PC-9 (cell line): Measurements from ENCODE around the gene C2orf68.

Source experiments
- EZH2 ChIP-seq: fragments of 200-600 bp; sonication (generic); IDR thresholded peaks from 2 replicates; pipeline ENCODE4 v1.8.0; 2017; ENCODE audit warnings: antibody characterized with exemption, low read depth
- TF ChIP-seq, protein P1 (sequence below): fragments of 200-600 bp; sonication (generic); conservative IDR thresholded peaks from 2 replicates; pipeline ENCODE4 v1.6.1; 2017; ENCODE audit warnings: mixed run types, antibody characterized with exemption, mild to moderate bottlenecking, moderate library complexity

- TF ChIP-seq, protein P1, sequence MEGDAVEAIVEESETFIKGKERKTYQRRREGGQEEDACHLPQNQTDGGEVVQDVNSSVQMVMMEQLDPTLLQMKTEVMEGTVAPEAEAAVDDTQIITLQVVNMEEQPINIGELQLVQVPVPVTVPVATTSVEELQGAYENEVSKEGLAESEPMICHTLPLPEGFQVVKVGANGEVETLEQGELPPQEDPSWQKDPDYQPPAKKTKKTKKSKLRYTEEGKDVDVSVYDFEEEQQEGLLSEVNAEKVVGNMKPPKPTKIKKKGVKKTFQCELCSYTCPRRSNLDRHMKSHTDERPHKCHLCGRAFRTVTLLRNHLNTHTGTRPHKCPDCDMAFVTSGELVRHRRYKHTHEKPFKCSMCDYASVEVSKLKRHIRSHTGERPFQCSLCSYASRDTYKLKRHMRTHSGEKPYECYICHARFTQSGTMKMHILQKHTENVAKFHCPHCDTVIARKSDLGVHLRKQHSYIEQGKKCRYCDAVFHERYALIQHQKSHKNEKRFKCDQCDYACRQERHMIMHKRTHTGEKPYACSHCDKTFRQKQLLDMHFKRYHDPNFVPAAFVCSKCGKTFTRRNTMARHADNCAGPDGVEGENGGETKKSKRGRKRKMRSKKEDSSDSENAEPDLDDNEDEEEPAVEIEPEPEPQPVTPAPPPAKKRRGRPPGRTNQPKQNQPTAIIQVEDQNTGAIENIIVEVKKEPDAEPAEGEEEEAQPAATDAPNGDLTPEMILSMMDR, result no peak
- no peak for TF ChIP-seq EZH2
Observed at GRCh38 chr2:85647823-85648526, 36.1 kb upstream of the C2orf68 start.
